Stomach (tissue), 4 donors: Measurements from ENCODE around the gene ZGPAT.

ENCODE experiments used
- EP300 ChIP-seq: sonication (generic); formaldehyde crosslinking; IDR thresholded peaks from one replicate; pipeline ENCODE4 v1.6.1; 2017; ENCODE audit warnings: antibody characterized with exemption
- TF ChIP-seq, protein P1 (sequence below), 7 experiments: fragments of 450-650 bp in 4 of 7; fragments of 200-600 bp in 3 of 7; sonication (generic) in 3 of 7; IDR thresholded peaks; one replicate each; pipeline ENCODE4 v1.5.1; 2016 to 2019; ENCODE audit warnings: antibody characterized with exemption in 7 of 7, control low read depth in 2 of 7, mild to moderate bottlenecking in 1 of 7

DNA sequence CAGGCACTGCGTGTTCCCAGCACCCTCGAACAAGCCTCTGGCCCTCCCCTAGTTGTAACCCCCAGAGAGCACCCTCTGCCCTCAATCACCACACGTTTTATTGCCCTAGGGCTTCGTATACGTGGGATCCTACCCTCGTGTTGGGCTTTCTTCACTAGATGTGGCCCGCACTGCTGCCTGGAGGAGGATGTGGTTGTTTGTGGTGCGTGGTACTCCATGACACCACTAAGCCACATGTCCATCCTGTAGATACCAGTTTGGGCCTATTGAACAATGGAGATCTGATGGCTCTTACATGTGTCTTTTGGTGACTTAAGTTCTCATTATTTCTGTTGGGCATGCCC is 48.8 kb downstream of the ZGPAT start:
- TF ChIP-seq, protein P1, sequence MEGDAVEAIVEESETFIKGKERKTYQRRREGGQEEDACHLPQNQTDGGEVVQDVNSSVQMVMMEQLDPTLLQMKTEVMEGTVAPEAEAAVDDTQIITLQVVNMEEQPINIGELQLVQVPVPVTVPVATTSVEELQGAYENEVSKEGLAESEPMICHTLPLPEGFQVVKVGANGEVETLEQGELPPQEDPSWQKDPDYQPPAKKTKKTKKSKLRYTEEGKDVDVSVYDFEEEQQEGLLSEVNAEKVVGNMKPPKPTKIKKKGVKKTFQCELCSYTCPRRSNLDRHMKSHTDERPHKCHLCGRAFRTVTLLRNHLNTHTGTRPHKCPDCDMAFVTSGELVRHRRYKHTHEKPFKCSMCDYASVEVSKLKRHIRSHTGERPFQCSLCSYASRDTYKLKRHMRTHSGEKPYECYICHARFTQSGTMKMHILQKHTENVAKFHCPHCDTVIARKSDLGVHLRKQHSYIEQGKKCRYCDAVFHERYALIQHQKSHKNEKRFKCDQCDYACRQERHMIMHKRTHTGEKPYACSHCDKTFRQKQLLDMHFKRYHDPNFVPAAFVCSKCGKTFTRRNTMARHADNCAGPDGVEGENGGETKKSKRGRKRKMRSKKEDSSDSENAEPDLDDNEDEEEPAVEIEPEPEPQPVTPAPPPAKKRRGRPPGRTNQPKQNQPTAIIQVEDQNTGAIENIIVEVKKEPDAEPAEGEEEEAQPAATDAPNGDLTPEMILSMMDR (IDR thresholded peaks at IDR 0.05) = no peak
- TF ChIP-seq EP300 = no peak
